HG03175 (cell line): ENCODE results near the gene PRDM15.

Experiments used
- ATAC-seq: cut with Tn5 transposase; IDR thresholded peaks from one replicate; pipeline ENCODE4 v1.9.1; 2021; ENCODE audit warnings: mild to moderate bottlenecking, moderate library complexity; ENCODE audit not compliant: unreplicated experiment

Gene PRDM15

DNA sequence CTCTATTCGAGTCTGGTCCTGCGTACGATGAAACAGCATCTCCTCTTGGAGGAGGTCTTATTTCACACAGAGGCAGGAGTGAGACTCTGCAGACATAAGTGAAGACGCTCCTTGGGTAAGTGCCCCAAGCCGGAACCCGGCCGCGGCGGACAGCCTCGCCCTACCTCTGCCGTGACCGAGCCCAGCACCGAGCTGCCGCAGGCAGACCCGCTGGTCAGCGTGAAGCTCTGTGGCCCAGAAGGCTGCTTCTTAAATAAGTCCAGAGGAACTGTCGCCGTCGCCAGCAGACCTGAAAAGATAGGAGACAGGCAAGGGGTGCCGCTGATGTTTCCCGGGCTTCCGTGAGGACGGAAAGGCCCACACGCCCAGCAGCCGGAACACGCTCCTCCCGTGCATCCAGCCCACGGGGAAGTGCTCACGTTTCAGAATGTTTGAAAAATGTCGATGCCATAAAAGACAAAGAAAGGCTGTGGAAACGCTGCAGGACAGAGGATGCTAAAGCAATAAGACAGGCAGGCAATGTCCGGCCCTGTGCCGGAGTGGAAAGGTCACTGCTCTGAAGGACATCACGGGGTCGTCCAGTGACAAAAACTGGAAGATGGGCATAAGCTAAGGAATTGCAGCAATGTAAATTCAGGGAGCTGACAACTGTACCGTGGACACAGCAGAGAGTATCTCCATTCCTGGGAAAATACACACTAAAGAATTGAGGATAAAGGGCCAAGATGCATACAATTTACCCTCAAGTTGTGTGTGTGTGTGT is 28.5 kb upstream of the PRDM15 start:
- ATAC-seq, result no peak

DNA sequence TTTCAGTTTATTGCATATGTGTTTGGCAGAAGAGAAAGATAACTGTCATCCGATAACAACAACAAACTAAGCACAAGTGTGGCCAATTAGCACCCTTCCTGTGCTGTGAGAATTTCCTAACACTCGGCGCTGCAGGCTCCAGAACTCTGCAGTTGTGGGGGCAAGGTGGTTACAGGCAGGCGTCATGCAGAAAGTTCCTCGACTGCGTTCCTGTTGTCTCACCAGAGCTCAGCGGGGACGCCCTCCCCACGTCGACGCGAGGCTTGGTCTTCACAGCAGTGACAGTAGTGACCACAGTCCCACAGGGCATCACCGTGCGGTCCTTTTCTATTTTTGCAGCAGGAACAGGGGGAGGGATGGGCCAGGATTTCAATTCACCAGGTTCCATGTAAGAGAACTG is 27.6 kb upstream of the PRDM15 start:
- ATAC-seq, result no peak

DNA sequence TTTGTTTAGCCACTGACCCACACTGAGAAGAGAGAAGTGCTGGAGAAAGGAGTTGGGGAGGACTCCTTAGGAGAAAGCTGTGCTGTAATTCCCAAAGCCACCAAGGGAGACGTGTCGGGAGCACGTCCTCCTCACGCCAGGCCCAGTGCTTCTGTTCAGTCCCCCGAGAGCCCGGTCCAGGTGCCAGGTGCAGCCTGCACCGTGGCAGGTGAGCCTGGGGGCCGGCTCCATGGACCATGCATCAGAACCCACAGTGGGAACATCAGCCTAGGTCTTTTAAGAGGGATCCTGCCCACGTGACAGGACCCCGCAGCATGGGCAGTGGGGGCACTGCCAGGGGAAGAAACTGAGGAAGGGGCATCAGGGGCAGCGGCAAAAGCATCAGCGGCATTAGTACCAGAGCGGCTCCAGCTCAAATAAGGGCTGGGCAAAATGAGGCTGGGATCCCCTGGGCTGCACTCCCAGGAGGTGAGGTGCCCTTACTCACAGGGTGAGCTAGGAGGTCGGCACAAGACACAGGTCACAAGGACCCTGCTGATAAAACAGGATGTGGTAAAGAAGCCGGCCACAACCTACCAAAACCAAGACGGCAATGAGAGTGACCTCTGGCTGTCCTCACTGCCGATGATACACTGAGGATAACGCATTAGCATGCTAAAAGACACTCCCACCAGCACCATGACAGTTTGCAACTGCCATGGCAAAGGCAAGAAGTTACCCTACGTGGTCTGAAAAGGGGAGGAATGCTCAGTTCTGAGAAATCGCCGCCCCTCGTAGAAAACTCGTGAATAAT is 24.6 kb upstream of the PRDM15 start:
- ATAC-seq, result no peak

DNA sequence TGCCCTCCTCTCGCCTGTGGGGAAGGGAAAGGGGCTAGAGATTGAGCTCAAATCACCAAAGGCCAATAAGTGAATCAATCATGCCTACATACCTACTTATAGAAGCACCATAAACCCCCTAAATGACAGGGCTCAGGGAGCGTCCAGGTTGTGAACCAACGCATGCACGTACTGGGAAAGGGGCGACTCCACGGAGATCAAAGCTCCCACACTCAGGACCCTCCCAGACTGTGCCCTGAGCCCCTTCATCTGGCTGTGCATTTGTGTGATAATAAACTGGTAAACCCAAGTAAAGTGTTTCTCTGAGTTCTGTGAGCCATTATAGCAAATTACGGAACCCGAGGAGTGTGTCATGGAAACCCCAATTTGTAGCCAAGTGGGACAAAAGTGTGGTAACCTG is 23.8 kb upstream of the PRDM15 start:
- ATAC-seq, result no peak

DNA sequence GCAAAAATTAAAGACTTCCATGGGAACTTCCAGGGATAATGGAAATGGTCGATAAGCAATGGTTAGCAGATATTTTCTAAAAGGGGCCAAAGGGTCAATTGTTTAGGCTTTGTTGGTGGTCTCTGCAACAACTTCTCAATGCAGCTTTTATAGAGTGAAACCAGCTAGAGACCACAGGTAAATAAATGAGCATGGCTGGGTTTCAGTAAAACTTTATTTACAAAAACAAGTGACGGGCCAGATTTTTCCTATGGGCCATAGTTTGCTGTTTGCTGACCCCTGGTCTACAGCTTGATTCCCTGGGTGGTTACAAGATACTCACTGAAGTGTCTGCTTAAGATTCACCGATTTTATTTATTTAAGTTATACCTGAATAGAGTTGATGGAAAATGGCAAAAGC is 22.6 kb upstream of the PRDM15 start:
- no peak for ATAC-seq

DNA sequence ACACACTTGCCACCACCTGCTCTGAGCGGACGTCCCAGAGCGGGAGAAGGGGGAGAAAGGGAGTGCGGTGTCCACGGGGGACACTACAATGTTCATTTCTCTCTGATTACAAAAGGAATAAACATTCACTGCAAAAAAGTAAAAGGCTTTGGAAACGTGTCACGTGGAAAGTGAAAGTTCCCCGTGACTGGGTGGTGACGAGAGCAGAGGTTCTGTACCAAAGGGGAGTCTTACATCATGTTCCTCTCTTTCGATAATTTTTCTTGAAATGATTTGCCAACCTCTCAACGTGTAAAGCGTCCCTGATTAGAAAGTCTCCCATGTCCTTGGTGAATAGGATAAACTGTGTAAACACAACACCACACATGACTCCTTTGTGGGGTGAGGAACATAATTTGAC is 22.0 kb upstream of the PRDM15 start:
- no peak for ATAC-seq

DNA sequence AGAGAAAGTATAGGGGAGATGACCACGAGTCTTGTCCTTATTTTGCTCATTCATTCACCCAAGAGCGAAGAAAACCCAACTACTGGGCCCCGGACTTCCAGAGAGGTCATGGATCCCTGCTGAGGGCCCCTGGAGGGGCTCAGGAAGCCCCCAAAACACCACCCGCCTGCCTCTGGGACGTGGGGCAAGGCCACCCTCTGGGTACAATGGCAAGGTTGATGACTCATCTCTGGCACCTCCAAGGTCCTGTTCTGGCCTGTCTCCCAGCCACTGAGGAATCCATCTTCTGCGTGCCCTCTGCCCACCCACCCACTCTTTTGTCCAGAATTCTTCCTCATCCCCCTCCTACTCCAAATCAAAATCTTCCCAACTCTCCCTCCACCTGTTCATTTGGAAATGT is 21.3 kb upstream of the PRDM15 start:
- no peak for ATAC-seq

DNA sequence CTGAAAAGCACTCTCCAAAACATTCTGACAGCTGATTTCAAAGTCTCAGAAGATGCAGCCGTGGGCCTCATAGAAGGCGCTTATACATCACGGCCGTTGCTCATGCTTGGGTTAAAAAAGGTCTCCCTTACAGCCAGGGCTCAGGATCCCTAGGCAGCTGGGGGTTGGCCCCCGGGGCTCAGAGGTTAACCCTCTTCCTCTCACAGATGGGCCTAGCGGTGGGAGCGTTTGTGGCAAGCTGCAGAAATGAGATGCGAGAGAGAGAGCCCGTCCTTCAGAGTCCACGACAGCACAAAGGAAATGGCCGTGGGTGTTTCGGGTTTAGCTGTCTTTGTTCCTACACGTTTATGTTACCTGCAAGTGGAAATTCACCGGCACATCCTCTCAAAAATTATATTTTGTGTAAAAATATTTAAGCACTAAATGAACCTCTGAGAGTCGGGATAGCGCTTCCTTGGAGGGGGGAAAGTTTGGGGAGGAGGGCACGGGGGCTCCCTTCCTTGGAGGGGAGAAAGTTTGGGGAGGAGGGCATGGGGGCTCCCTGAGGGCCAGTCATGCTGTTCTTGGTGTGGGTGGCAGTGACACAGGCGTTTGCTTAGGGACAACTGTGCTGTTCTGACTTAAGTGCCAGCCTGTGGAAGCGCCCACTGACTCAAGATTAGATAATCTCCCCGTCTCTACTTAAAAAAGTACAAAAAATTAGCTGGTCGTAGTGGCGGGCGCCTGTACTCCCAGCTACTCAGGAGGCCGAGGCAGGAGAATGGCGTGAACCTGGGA is 20.5 kb upstream of the PRDM15 start:
- ATAC-seq, result no peak

DNA sequence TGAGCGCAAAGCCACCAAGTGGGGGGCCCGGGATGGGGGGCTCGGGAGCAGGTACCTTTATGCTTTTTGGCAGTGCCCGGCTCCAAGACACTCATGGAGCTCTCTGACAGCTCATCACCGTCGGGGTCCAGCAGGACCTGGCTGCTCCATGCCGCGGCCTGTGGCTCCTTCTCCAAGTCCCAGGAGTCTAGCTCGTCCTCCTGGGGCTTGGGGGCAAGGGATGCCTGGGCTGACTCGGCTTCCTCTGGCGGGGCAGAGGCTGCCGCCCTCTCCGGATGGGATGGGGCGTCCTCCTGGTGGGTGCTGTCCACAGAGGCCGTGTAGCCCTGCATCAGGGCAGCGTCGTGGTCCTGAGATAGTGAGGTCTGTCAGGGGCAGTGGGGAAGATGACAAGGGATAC is 19.9 kb upstream of the PRDM15 start:
- no peak for ATAC-seq

DNA sequence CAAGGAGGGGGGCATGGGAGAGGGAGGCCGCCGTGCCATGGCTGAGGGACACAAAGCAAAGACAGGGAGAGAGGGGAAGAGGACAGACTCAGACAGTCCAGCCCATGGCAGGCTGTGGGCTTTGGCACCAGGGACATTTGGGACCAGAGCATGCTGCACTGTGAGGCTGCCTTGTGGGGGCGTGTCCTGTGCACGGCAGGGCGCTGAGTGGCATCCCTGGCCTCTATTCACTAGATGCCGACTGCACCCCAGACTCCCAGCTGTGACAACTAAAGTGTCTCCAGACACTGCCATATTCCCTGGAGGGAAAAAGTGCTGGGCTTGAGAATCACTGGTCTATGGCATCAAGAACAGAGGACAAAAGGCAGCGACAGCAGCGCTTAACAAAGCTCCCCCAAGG is 18.6 kb upstream of the PRDM15 start:
- no peak for ATAC-seq

DNA sequence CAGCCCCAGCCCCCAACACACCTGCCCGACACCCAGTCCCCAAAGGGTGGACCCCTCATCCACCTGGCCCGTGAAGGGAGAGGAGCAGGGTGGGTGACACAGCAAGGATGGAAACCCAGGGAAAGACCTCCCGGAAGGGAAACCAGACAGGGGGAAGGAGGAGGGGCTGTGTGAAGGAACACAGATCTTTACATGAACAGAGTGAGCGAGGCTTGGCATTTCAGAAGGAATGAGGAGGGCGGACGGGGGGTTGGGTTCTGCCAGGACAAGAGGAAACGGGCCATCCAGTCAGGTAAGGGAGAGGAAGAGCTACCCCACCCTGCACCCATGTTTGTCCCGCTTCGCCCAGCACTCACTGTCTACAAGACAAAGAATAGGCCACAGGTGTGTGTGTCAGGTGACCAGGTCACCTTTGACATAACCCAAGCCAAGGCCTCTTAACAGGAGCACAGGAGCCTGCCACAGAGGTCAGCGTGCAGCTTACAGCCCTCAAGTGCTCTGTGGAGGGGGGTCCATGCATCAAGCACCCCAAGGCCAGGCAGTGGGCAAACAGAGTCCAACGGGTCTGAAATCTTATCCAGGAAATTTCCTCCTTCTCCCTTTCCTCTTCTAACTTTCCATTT is 18.0 kb upstream of the PRDM15 start:
- ATAC-seq, result no peak

DNA sequence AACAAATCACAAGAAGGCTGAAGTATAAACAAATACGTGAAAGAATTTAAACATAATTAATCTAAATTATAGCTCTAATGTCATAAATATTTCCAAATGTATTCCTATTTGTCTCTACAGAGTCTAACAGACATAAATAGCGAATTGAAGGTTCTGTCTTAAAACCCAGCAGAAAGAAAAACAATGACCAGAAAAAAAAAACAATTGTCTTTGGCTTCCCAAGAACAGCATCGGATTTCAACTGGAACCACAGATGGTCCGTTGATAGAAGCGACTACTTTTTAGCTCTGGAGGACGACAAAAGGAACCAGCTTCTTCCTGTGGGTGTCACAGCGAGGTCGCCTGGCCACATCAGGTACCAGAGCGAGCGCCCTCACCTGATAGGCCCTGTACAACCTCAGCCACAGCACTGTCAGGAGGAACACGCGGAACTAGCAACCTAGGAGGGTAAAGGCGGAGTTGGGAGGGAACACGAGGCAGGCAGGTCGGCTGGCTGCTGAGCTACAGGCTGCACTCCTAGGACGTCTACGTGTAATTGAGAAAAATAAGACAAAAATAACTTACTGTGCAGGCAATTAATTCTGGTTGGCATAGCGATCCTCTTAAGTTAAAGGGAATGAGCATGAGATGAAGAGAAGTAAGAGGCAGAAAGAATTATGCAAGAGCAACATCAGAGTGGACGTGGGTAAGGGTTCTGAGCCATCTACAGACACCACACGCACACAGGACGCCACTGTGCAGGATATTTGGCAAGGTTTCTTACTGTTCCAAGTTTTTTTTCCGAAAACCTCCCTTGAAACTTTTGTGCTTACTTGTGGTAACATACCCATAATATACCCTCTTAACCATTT is 16.7 kb upstream of the PRDM15 start:
- no peak for ATAC-seq

DNA sequence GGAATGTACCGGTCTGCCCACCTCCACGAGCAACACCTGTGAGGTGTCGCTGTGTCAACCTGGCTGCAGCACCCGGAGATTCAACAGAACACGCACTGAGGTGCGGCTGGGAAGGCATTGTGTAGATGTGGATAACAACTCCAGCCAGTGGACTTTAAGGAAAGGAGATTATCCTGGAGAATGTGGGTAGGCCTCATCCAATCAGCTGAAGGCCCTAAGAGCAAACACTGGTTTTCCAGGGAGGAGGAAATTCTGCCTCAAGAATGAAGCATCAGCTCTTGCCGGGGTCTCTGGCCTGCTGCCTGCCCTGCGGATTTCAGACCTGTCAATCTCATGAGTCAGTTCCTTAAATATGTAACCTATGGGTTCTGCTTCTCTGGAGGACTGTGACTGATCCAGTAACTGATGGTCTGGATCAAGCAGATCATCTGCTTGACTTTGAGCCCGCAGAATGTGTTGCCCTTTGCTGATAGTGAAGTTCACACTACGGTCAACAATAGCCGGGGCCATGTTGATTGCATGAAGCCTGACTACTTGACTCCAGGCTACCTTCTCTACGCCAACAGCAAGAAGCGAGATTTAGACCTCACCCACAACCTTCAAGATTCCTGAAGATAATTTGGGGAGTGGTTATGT is 15.9 kb upstream of the PRDM15 start:
- ATAC-seq, result no peak

DNA sequence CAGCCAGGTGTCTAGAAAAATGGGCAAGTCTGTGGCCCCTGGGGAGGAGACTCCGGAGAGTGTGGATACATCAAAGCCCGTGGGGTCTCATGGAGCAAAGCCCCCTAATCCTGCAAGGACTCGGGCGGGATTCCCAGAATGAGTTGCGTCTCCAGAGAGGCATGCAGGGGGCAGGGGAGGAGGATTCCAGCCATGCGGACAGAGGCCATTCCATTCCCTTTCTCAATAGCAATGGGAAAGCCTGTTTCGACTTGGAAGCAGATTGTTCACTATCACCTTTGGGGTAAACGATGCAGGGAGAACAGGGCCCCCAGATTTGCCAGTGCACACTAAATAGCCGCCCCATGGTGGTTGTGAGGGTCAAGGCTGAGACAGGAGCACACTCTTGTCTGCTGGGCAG is 15.4 kb upstream of the PRDM15 start:
- no peak for ATAC-seq

DNA sequence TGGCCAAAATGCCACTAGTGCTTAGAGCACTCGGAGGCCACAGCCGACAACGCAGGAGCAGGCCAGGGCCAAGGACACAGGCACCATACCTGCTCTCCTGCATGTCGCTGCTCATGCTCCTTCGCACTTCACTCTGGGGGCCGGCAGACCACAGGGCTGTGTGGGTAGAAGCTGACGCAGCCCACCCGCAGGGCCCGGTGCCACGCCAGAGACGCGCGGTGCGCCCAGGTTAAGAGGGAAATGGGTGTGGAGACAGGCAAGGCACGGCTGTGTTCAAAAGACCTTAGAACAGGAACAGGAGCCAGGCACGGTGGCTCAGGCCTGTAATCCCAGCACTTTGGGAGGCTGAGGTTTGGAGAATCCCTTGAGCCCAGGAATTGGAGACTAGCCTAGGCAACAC is 13.6 kb upstream of the PRDM15 start:
- ATAC-seq, result no peak

DNA sequence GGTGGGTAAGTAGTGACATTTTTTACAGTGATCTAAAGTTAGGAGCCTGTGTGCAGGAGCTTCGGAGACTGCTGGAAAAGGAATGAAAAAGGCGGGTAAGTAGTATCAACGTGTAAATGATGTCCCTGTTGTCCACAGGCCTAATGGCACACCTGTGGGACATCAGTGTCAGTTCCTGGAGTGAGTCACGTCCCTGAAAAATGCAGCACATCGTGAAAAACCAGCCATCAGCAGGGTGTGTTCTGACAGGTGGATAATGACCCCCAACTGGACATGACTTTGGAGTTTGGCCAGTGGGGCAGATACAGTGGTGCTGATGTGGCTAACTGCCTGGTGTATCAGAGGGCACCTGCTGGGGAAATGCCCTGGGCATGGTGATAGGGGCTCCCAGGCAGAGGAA is 12.0 kb upstream of the PRDM15 start:
- ATAC-seq, result no peak

DNA sequence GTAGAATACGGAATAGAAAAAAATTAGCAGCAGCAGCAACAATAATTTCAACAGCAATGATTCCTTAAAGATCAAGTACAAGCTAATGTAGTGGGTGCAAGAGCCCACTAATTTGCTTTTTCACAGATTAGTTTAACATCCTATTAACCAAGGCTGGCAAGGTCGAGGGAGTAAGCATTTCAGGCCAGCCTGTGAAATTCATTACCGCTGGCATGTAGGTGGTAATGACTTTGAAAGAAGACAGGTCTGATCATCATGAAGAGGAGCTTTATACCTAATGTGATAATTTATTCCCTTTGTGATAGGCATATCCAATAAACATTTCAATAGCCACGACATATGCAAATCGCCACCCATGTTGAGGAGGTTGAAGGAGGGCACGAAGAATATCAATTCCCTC is 11.2 kb upstream of the PRDM15 start:
- no peak for ATAC-seq

DNA sequence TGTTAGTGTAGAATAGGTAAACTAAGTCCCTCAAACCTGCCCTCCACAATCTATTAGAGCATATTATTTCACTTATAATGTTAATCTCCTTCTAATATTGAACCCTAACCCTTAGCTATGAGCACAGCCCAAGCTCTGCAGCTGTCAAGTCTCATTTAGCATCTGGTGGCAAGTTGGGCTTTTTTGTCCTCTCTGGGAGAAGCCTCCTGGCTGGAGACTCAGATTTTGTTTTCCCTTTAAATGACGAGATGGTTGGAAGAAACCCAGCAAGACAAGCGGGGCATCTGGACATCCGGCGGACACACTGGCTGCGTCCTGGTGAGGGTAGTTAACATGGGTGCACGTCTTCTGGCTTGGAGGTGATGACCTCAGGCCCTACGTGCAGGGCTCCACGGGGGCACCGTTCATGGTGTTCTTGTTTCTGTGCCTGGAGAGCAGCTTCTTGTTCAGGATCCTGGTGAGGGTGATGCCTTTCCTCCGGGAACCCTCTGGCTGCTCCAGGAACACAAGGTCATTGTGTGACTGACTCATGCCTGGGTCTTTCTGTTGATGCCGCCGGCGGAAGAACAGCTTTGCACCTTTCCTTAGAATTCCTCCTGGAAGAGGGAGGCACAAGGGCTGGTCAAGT is 9.7 kb upstream of the PRDM15 start:
- no peak for ATAC-seq

DNA sequence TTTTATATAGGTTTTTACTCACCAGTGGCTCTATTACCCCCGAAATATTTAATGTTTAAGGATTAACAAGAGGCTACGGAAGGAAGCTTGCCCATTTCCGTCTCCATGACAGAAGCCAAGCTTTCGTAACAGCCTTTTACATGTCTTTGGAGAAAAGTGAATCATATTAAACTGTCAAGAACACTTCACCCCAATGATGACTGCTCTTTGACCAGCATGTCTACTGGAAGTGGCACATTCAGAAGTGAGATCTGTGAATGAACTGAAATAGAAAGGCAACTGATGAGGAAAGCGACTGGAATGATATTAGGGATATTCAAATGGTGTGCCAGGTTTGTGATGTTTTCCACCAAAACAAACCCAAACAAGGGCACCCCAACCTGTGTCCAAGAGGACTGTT is 8.5 kb upstream of the PRDM15 start:
- no peak for ATAC-seq

DNA sequence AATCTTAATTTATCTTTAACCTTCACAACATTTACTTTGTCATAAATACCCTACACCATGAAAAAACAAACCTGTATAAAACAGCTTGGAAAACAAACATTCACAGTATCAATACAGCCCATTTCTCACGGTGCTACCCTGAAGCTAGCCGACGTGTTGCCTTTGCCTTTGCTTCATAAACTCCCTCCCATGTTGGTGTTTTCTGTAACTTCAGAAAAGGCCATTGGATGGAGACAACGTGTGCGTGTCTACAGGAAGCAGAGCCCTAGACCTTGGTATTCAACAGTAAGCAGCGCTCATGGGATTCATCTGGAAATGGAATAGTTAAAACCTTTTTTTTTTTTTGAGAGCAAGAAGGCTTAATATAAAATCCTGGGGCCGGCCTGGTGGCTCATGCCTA is 7.2 kb upstream of the PRDM15 start:
- no peak for ATAC-seq
